WTC11 (cell line): ENCODE data around the gene SLC26A5. TPM values are rescaled to one million over a fixed set of nuclear protein-coding genes. Genes with fewer than 3 reads are reported as not detected.
"Not testable (repeated sequence)": the region's sequence is repeated elsewhere in the genome, so short reads cannot be mapped to it uniquely, and the experiment has no call there.

Experiments
- ATAC-seq: fragments of 200-7000 bp; cut with Tn5 transposase; 2 replicates; pipeline ENCODE4 v1.10.0; 2021; ENCODE audit warnings: mild to moderate bottlenecking, moderate library complexity
- Bru-seq: library from RNA; stranded (reverse); fragments of 400-500 nt; gene quantifications from one replicate; lab custom pipeline; 2021; lab: Mats Ljungman, UMichigan
- CTCF ChIA-PET: fragments of 300-600 bp; sonication (Branson Sonifier 250); formaldehyde crosslinking; loops from one replicate; lab custom pipeline; 2021; ENCODE audit warnings: antibody characterized with exemption; lab: Charles Lee
- POLR2A ChIA-PET: fragments of 350-600 bp; sonication (Branson Sonifier 250); formaldehyde crosslinking; loops from one replicate; lab custom pipeline; 2021; ENCODE audit warnings: antibody characterized with exemption; lab: Charles Lee
- DNase-seq: peaks from one replicate; pipeline ENCODE4 v3.0.0; 2021; ENCODE audit warnings: low spot score
- H3K27ac Mint-ChIP-seq: 2 replicates; pipeline ENCODE4 v1.8.0; 2021; ENCODE audit warnings: mixed read lengths
- H3K27me3 Mint-ChIP-seq: 2 replicates; pipeline ENCODE4 v1.8.0; 2021; ENCODE audit warnings: low read depth, mild to moderate bottlenecking, moderate library complexity, mixed read lengths
- H3K36me3 Mint-ChIP-seq: 2 replicates; pipeline ENCODE4 v1.8.0; 2021; ENCODE audit warnings: mixed read lengths
- H3K4me1 Mint-ChIP-seq: 2 replicates; pipeline ENCODE4 v1.8.0; 2022; ENCODE audit warnings: mixed read lengths
- H3K4me3 Mint-ChIP-seq: 2 replicates; pipeline ENCODE4 v1.8.0; 2021; ENCODE audit warnings: mild to moderate bottlenecking, moderate library complexity, mixed read lengths
- H3K9me3 Mint-ChIP-seq: 2 replicates; pipeline ENCODE4 v1.8.0; 2021; ENCODE audit warnings: mixed read lengths
- CREM ChIP-seq: sonication (generic); formaldehyde crosslinking; IDR thresholded peaks from 2 replicates; pipeline ENCODE4 v1.8.1; 2022; ENCODE audit warnings: mild to moderate bottlenecking, missing genetic modification reagents, moderate library complexity
- ETV6 ChIP-seq: sonication (generic); formaldehyde crosslinking; IDR thresholded peaks from 2 replicates; pipeline ENCODE4 v1.8.1; 2022; ENCODE audit warnings: mild to moderate bottlenecking, missing genetic modification reagents
- NFE2L1 ChIP-seq: sonication (generic); formaldehyde crosslinking; IDR thresholded peaks from 2 replicates; pipeline ENCODE4 v1.8.1; 2023; ENCODE audit warnings: missing genetic modification reagents
- NR3C1 ChIP-seq: sonication (generic); formaldehyde crosslinking; conservative IDR thresholded peaks from 2 replicates; pipeline ENCODE4 v1.8.1; 2023; ENCODE audit warnings: low read depth, mild to moderate bottlenecking, missing genetic modification reagents
- PRRX2 ChIP-seq: fragments of 250-450 bp; sonication (Bioruptor Pico); IDR thresholded peaks from 2 replicates; pipeline ENCODE4 v1.8.0; 2021; ENCODE audit warnings: mild to moderate bottlenecking
- TEAD1 ChIP-seq: sonication (generic); formaldehyde crosslinking; IDR thresholded peaks from 2 replicates; pipeline ENCODE4 v1.8.0; 2022; ENCODE audit warnings: mild to moderate bottlenecking, missing genetic modification reagents
- USF2 ChIP-seq: sonication (generic); formaldehyde crosslinking; IDR thresholded peaks from 2 replicates; pipeline ENCODE4 v1.8.1; 2023; ENCODE audit warnings: mild to moderate bottlenecking, missing genetic modification reagents, moderate library complexity
- ZMAT4 ChIP-seq: fragments of 250-450 bp; sonication (Bioruptor Pico); IDR thresholded peaks from 2 replicates; pipeline ENCODE4 v1.9.0; 2021; ENCODE audit warnings: mild to moderate bottlenecking
- ZNF219 ChIP-seq: sonication (generic); formaldehyde crosslinking; IDR thresholded peaks from 2 replicates; pipeline ENCODE4 v1.8.0; 2023; ENCODE audit warnings: missing genetic modification reagents, mild to moderate bottlenecking, borderline replicate concordance
- ZNF232 ChIP-seq: sonication (generic); formaldehyde crosslinking; IDR thresholded peaks from 2 replicates; pipeline ENCODE4 v1.8.0; 2022; ENCODE audit warnings: mild to moderate bottlenecking, missing genetic modification reagents
- long read RNA-seq, 3 experiments: library from RNA in 1 of 3; library from capped mRNA in 1 of 3; library from polyadenylated mRNA in 1 of 3; unstranded in 2 of 3; stranded (forward) in 1 of 3; transcript quantifications; one replicate each; pipeline ENCODE4 v2.0.0, GENCODE V29; 2021
- total RNA-seq: library from RNA; stranded (reverse); gene quantifications from 3 replicates; pipeline ENCODE4 v1.2.3, GENCODE V29; 2021
- TF ChIP-seq, protein P1 (sequence below): sonication (generic); formaldehyde crosslinking; IDR thresholded peaks from 2 replicates; pipeline ENCODE4 v1.8.1; 2022; ENCODE audit warnings: mild to moderate bottlenecking, moderate library complexity, missing genetic modification reagents
- TF ChIP-seq, protein P2 (sequence below): sonication (generic); formaldehyde crosslinking; IDR thresholded peaks from 2 replicates; pipeline ENCODE4 v1.8.1; 2022; ENCODE audit warnings: low read depth, mild to moderate bottlenecking, moderate library complexity, missing genetic modification reagents, borderline replicate concordance
- TF ChIP-seq, protein P3 (sequence below): fragments of 250-450 bp; sonication (Bioruptor Pico); conservative IDR thresholded peaks from 2 replicates; pipeline ENCODE4 v1.9.0; 2021; ENCODE audit warnings: mild to moderate bottlenecking

The SLC26A5 gene, protein sequence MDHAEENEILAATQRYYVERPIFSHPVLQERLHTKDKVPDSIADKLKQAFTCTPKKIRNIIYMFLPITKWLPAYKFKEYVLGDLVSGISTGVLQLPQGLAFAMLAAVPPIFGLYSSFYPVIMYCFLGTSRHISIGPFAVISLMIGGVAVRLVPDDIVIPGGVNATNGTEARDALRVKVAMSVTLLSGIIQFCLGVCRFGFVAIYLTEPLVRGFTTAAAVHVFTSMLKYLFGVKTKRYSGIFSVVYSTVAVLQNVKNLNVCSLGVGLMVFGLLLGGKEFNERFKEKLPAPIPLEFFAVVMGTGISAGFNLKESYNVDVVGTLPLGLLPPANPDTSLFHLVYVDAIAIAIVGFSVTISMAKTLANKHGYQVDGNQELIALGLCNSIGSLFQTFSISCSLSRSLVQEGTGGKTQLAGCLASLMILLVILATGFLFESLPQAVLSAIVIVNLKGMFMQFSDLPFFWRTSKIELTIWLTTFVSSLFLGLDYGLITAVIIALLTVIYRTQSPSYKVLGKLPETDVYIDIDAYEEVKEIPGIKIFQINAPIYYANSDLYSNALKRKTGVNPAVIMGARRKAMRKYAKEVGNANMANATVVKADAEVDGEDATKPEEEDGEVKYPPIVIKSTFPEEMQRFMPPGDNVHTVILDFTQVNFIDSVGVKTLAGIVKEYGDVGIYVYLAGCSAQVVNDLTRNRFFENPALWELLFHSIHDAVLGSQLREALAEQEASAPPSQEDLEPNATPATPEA
- total RNA-seq (0.15 to 0.46 TPM (median 0.41 TPM) in 3 replicates), Bru-seq, nascent RNA (percentile 34 among the genes with signal in this experiment)
- long read RNA-seq, experiment 1, partial matches to known transcripts = 1 of 4 reads
- long read RNA-seq, experiment 1, other reads (novel, unspliced or antisense) = 3 of 4 reads
- long read RNA-seq, experiment 2 = 0 reads
- long read RNA-seq, experiment 3 = 0 reads

- peak; percentile 82 for ATAC-seq
- Mint-ChIP-seq H3K4me3 (peak within 1 kb of the TSS; percentile 77), H3K27me3 (peaks cover 81% of the 10 kb centered on the region), H3K4me1 (peaks cover 20% of the 10 kb centered on the region)
- POLR2A ChIA-PET = interaction anchor here (0.5 kb wide), 1 partner anchor 373 kb away, joined by 3 read pairs; no protein-coding TSS in a partner anchor
- TF ChIP-seq TEAD1 (CRISPR knock-in tag) = 0 out of 2 replicates have a peak, but pooled peaks have one; percentile 24
- 0 out of 2 replicates have a peak, but pooled peaks have one; percentile 6 for TF ChIP-seq USF2 (CRISPR knock-in tag)
- peak; percentile 82 for TF ChIP-seq CREM (CRISPR knock-in tag)
- peak; percentile 76; the same call in 1 of the 2 replicates for TF ChIP-seq ETV6 (CRISPR knock-in tag)
- no peak for TF ChIP-seq ZNF219
- no peak for TF ChIP-seq ZMAT4 (CRISPR knock-in tag)
- TF ChIP-seq NR3C1 (CRISPR knock-in tag) = no peak
- TF ChIP-seq, protein P1, sequence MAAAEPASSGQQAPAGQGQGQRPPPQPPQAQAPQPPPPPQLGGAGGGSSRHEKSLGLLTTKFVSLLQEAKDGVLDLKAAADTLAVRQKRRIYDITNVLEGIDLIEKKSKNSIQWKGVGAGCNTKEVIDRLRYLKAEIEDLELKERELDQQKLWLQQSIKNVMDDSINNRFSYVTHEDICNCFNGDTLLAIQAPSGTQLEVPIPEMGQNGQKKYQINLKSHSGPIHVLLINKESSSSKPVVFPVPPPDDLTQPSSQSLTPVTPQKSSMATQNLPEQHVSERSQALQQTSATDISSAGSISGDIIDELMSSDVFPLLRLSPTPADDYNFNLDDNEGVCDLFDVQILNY (CRISPR knock-in tag) = no peak
- no peak for TF ChIP-seq PRRX2 (CRISPR knock-in tag)
- TF ChIP-seq, all 79 proteins: peak for 4
- H3K27ac Mint-ChIP-seq = no peak within 1 kb of the TSS
- CTCF ChIA-PET = interaction anchor here (1.2 to 1.4 kb wide), 3 partner anchors 16 to 40 kb away, joined by 3 to 6 read pairs (median 5); no protein-coding TSS in a partner anchor
- DNase-seq = peak; percentile 70
- peaks cover 2% of the 10 kb centered on the region for H3K9me3 Mint-ChIP-seq
- H3K36me3 Mint-ChIP-seq = no peaks in the 10 kb centered on the region
Measured at GRCh38 chr7:103446049-103446520, at the start of gene SLC26A5. Gene SLC26A5 (minus strand): TSS chr7:103446207. CDS start chr7:103421514, 24,693 bp downstream.

- ChIA-PET CTCF (no interaction called here), POLR2A (no interaction called here)
- Mint-ChIP-seq H3K4me1 (no peaks in the 10 kb centered on the region), H3K9me3 (no peaks in the 10 kb centered on the region), H3K36me3 (no peaks in the 10 kb centered on the region), H3K27ac (no peak overlapping the region), H3K27me3 (no peaks in the 10 kb centered on the region), H3K4me3 (no peak overlapping the region)
- TF ChIP-seq, protein P2, sequence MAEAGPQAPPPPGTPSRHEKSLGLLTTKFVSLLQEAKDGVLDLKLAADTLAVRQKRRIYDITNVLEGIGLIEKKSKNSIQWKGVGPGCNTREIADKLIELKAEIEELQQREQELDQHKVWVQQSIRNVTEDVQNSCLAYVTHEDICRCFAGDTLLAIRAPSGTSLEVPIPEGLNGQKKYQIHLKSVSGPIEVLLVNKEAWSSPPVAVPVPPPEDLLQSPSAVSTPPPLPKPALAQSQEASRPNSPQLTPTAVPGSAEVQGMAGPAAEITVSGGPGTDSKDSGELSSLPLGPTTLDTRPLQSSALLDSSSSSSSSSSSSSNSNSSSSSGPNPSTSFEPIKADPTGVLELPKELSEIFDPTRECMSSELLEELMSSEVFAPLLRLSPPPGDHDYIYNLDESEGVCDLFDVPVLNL (CRISPR knock-in tag) = no peak
- TF ChIP-seq ZNF232 (CRISPR knock-in tag) = no peak
- TF ChIP-seq, protein P3, sequence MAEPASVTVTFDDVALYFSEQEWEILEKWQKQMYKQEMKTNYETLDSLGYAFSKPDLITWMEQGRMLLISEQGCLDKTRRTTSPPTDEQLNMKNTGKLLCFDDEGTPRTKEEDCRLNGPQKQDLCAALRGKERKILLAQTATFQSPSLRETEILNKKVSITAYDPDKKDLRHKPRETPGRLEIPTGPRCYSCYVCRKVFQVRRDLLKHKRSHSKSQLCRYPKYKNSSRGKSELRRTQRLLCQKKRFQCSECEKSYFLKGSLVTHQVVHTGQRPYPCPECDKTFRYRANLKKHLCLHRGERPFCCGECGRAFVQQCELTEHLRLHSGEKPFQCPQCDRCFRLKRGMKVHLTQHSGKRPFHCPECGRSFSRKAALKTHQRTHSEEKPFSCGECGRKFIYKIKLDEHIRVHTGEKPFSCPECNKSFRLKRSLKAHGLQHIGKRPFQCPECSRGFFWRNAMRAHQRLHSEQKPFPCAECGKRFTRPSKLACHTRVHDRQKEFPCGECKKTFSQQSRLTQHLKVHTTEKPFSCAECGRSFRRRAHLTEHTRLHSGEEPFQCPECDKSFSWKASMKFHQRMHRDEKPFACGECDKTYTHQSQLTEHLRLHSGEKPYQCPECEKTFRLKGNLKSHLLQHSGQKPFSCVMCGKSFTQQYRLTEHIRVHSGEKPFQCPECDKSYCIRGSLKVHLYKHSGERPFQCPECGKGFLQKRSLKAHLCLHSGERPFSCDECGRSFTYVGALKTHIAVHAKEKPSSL (CRISPR knock-in tag) = no peak
- TF ChIP-seq NFE2L1 = no peak
- ATAC-seq = no peak
- DNase-seq = no peak
Measured at GRCh38 chr7:103487419-103487818, 41.4 kb upstream of the SLC26A5 start.

- H3K9me3 Mint-ChIP-seq, H3K4me1 Mint-ChIP-seq, H3K27ac Mint-ChIP-seq, H3K27me3 Mint-ChIP-seq, ATAC-seq, POLR2A ChIA-PET, H3K4me3 Mint-ChIP-seq, H3K36me3 Mint-ChIP-seq, DNase-seq, CTCF ChIA-PET: not testable (repeated sequence)
Measured at GRCh38 chr7:103486873-103487272, 40.9 kb upstream of the SLC26A5 start.
